ENCODE data around the gene COG6. TPM values are rescaled to one million over a fixed set of nuclear protein-coding genes. Genes with fewer than 3 reads are reported as not detected.

Gene COG6
- total and polyA plus RNA-seq, 2 experiments from 2014 or later: 35.2 to 40.4 TPM

- Histone ChIP-seq H3K4me1 (ENCODE audit: insufficient read depth) (peaks cover 2% of the 10 kb centered on the region), H2AFZ (no peak overlapping the region), H3K4me3 (no peak overlapping the region), H3K9me3 (ENCODE audit: low read depth) (no peaks in the 10 kb centered on the region), H3F3A (ENCODE audit: insufficient read depth) (no peaks in the 10 kb centered on the region), H3K79me2 (ENCODE audit: insufficient read depth) (no peaks in the 10 kb centered on the region), H3K9me2 (ENCODE audit: insufficient read depth) (no peaks in the 10 kb centered on the region), H3K4me2 (ENCODE audit: unreplicated experiment) (no peak overlapping the region), H3K27me3 (replicated peaks; ENCODE audit: insufficient read depth) (no peaks in the 10 kb centered on the region), H3K36me3 (ENCODE audit: low read depth) (no peaks in the 10 kb centered on the region), H4K20me1 (ENCODE audit: insufficient read depth) (no peaks in the 10 kb centered on the region), H3K9ac (no peak overlapping the region), H3K27ac (no peak overlapping the region)
- in situ Hi-C loops (cut with MboI): no loop called here
- no peak for DNase-seq
- WGBS, 2 experiments (ENCODE audit: low coverage in 1 of 2, low lambda C conversion rate in 2 of 2, missing lambda C conversion rate in 2 of 2): 70 to 77% methylated on average over 5 of the region's 5 CpGs
- TF ChIP-seq EZH2phosphoT487 (IDR thresholded peaks at IDR 0.05; ENCODE audit: insufficient read depth, low read depth) (no peak), EZH2 (IDR thresholded peaks at IDR 0.05; ENCODE audit: insufficient read depth, poor library complexity, severe bottlenecking) (no peak)
These were observed 134.0 kb downstream of the COG6 start for GRCh38 chr13:39789451-39789850.

Small RNAs within 50 kb of the gene (microRNA-seq; reads per million reads assigned to microRNA genes)
- gene MIR4305 (ENCODE audit: borderline number of aligned reads): not detected

Small RNAs within 50 kb of the gene (small RNA-seq; reads per million reads assigned to genes)
- gene MIR4305 (ENCODE audit: low read depth, low replicate concordance): not detected
- gene RNY4P14 (ENCODE audit: low read depth, low replicate concordance): not detected

Other genes with a start within 250 kb of the COG6 start
- 74.4 and 91.2 TPM in 2 replicates for gene LHFPL6, start 52.5 kb upstream of the COG6 start, total RNA-seq (2014; rRNA removed; shearing (Covaris generic))
- gene LHFPL6, start 52.5 kb upstream of the COG6 start, polyA plus RNA-seq (2016; fragmentation: Nextera tagmentation; extraction: Ambion mirVana): 111 and 117 TPM in 2 replicates

Measured in GM23248 (cell line).